SK-N-SH treated with all-trans-retinoic acid at 6 μM for 48 hours (cell line): ENCODE results near the gene SEMA6B.

Experiments used
- ARNTL ChIP-seq: fragments of 450-650 bp; formaldehyde crosslinking; IDR thresholded peaks from 2 replicates; pipeline ENCODE4 v1.5.0; 2020; ENCODE audit warnings: low read depth, mild to moderate bottlenecking, moderate library complexity, borderline replicate concordance
- GLIS3 ChIP-seq: fragments of 250-450 bp; sonication (Bioruptor Pico); IDR thresholded peaks from 2 replicates; pipeline ENCODE4 v1.5.0; 2020; ENCODE audit warnings: mild to moderate bottlenecking, moderate library complexity
- SNAI2 ChIP-seq: fragments of 250-450 bp; sonication (Bioruptor Pico); IDR thresholded peaks from 2 replicates; pipeline ENCODE4 v1.5.0; 2020; ENCODE audit warnings: mild to moderate bottlenecking, moderate library complexity
- TSHZ2 ChIP-seq: fragments of 250-450 bp; sonication (Bioruptor Pico); IDR thresholded peaks from 2 replicates; pipeline ENCODE4 v1.5.0; 2020; ENCODE audit warnings: mild to moderate bottlenecking, moderate library complexity
- ZC3H10 ChIP-seq: fragments of 250-450 bp; sonication (Bioruptor Pico); IDR thresholded peaks from 2 replicates; pipeline ENCODE4 v1.5.1; 2021; ENCODE audit warnings: mild to moderate bottlenecking, moderate library complexity
- ZFP3 ChIP-seq: fragments of 250-450 bp; sonication (Bioruptor Pico); IDR thresholded peaks from 2 replicates; pipeline ENCODE4 v1.5.0; 2020; ENCODE audit warnings: mild to moderate bottlenecking, moderate library complexity
- TF ChIP-seq, protein P1 (sequence below): fragments of 250-450 bp; sonication (Bioruptor Pico); IDR thresholded peaks from 2 replicates; pipeline ENCODE4 v1.8.0; 2020; ENCODE audit warnings: mild to moderate bottlenecking, moderate library complexity, borderline replicate concordance

- no peak for TF ChIP-seq SNAI2 (CRISPR knock-in tag)
- no peak for TF ChIP-seq ZC3H10
- TF ChIP-seq TSHZ2, result no peak
- no peak for TF ChIP-seq ZFP3 (CRISPR knock-in tag)
- TF ChIP-seq, protein P1, sequence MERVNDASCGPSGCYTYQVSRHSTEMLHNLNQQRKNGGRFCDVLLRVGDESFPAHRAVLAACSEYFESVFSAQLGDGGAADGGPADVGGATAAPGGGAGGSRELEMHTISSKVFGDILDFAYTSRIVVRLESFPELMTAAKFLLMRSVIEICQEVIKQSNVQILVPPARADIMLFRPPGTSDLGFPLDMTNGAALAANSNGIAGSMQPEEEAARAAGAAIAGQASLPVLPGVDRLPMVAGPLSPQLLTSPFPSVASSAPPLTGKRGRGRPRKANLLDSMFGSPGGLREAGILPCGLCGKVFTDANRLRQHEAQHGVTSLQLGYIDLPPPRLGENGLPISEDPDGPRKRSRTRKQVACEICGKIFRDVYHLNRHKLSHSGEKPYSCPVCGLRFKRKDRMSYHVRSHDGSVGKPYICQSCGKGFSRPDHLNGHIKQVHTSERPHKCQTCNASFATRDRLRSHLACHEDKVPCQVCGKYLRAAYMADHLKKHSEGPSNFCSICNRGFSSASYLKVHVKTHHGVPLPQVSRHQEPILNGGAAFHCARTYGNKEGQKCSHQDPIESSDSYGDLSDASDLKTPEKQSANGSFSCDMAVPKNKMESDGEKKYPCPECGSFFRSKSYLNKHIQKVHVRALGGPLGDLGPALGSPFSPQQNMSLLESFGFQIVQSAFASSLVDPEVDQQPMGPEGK (CRISPR knock-in tag), result no peak
- TF ChIP-seq ARNTL (CRISPR knock-in tag), result no peak
- TF ChIP-seq GLIS3 (CRISPR knock-in tag), result no peak
These were observed 18.2 kb downstream of the SEMA6B start for GRCh38 chr19:4541114-4541805.
